Neural crest cell (in vitro differentiated cells): ENCODE data around the gene BCL2L12. TPM values are rescaled to one million over a fixed set of nuclear protein-coding genes. Genes with fewer than 3 reads are reported as not detected.

ENCODE experiments used
- DNase-seq: peaks from one replicate; pipeline ENCODE4 v3.0.0; 2021; ENCODE audit warnings: low read depth, mixed read lengths, low spot score
- H3K27ac Mint-ChIP-seq: one replicate; pipeline ENCODE4 v1.8.0; 2021; ENCODE audit warnings: mild to moderate bottlenecking, mixed read lengths; ENCODE audit not compliant: unreplicated experiment
- H3K27me3 Mint-ChIP-seq: 2 replicates; pipeline ENCODE4 v1.8.0; 2021; ENCODE audit warnings: low read depth, mild to moderate bottlenecking, mixed read lengths
- H3K36me3 Mint-ChIP-seq: 2 replicates; pipeline ENCODE4 v1.8.0; 2021; ENCODE audit warnings: low read depth, mild to moderate bottlenecking, mixed read lengths
- H3K4me1 Mint-ChIP-seq: 2 replicates; pipeline ENCODE4 v1.8.0; 2021; ENCODE audit warnings: mixed read lengths
- H3K4me3 Mint-ChIP-seq: one replicate; pipeline ENCODE4 v1.8.0; 2021; ENCODE audit warnings: mild to moderate bottlenecking, mixed read lengths
- H3K9me3 Mint-ChIP-seq: 2 replicates; pipeline ENCODE4 v1.8.0; 2021; ENCODE audit warnings: mixed read lengths
- total RNA-seq: library from RNA; stranded (reverse); gene quantifications from 2 replicates; pipeline ENCODE4 v1.2.1, GENCODE V29; 2021
- TF ChIP-seq, protein P1 (sequence below): fragments of 200-600 bp; sonication (generic); conservative IDR thresholded peaks from 2 replicates; pipeline ENCODE4 v1.5.0; 2021; ENCODE audit warnings: antibody characterized with exemption, mild to moderate bottlenecking

The BCL2L12 gene
- total RNA-seq, 1 donor from 2014 or later = 92.4 TPM

DNA sequence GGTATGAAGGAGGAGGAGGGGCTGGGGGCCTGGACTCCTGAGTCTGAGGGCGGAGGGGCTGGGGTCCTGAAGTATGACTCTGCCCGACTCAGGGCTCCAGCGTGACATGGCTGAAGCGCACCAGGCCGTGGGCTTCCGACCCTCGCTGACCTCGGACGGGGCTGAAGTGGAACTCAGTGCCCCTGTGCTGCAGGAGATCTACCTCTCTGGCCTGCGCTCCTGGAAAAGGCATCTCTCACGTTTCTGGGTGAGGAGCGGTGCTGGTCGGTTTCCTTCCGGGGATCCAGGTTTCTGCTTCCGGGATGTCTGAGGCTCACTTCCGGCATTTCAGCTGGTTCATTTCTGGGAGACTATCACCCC, 26.4 kb downstream of the BCL2L12 start:
- Mint-ChIP-seq H3K4me3 (peak overlapping the region; percentile 90), H3K27ac (no peak overlapping the region)
- no peak for DNase-seq

DNA sequence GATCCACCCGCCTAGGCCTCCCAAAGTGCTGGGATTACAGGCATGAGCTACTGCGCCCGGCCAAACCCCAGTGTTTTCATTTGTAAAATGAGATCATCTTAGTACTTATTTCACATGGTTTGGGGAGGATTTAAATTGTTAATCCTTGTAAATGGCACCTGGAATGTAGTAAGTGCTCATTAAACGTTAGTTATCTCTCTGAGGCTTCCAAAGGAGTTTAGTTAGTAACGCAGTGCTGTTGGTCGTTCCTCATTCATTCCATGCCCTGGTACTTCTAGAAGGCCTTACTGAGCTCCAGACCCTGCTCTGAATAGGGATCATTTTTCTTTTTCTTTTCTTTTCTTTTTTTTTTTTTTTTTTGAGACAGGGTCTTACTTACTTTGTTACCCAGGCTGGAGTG, 30.4 kb downstream of the BCL2L12 start:
- Mint-ChIP-seq H3K4me1 (peaks cover 14% of the 10 kb centered on the region), H3K27ac (no peak overlapping the region), H3K4me3 (no peak overlapping the region), H3K9me3 (no peaks in the 10 kb centered on the region), H3K27me3 (peaks cover 5% of the 10 kb centered on the region), H3K36me3 (peaks cover 3% of the 10 kb centered on the region)
- DNase-seq = no peak
- TF ChIP-seq, protein P1, sequence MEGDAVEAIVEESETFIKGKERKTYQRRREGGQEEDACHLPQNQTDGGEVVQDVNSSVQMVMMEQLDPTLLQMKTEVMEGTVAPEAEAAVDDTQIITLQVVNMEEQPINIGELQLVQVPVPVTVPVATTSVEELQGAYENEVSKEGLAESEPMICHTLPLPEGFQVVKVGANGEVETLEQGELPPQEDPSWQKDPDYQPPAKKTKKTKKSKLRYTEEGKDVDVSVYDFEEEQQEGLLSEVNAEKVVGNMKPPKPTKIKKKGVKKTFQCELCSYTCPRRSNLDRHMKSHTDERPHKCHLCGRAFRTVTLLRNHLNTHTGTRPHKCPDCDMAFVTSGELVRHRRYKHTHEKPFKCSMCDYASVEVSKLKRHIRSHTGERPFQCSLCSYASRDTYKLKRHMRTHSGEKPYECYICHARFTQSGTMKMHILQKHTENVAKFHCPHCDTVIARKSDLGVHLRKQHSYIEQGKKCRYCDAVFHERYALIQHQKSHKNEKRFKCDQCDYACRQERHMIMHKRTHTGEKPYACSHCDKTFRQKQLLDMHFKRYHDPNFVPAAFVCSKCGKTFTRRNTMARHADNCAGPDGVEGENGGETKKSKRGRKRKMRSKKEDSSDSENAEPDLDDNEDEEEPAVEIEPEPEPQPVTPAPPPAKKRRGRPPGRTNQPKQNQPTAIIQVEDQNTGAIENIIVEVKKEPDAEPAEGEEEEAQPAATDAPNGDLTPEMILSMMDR = no peak

More for the DNA sequence above, 26.4 kb downstream of the BCL2L12 start:
- Mint-ChIP-seq H3K27me3 (peaks cover 16% of the 10 kb centered on the region), H3K4me1 (peaks cover 36% of the 10 kb centered on the region), H3K36me3 (peaks cover 9% of the 10 kb centered on the region), H3K9me3 (no peaks in the 10 kb centered on the region)
- TF ChIP-seq, protein P1 = no peak

DNA sequence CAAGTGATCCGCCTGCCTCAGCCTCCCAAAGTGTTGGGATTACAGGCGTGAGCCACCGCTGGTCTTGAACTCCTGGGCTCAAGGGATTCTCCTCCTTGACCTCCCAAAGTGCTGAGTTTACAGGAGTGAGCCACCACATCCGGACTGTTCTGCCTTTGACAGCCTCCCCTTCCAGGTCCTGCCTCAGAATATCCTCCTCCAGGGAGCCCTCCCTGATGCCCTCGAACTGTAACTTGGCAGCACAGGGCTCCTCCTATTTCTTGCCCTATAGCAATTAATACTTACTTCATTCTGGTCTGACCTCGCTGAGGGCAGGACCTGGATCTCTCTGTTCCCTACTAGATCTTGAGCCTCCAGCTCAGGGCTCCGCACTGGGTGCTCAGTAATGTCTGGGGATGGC, 31.1 kb downstream of the BCL2L12 start:
- no peak overlapping the region for H3K27ac Mint-ChIP-seq
- H3K27me3 Mint-ChIP-seq = peaks cover 3% of the 10 kb centered on the region
- peaks cover 3% of the 10 kb centered on the region for H3K36me3 Mint-ChIP-seq
- TF ChIP-seq, protein P1 = no peak
- H3K9me3 Mint-ChIP-seq = no peaks in the 10 kb centered on the region
- no peak for DNase-seq
- peak overlapping the region; percentile 27 for H3K4me3 Mint-ChIP-seq
- peaks cover 8% of the 10 kb centered on the region for H3K4me1 Mint-ChIP-seq

DNA sequence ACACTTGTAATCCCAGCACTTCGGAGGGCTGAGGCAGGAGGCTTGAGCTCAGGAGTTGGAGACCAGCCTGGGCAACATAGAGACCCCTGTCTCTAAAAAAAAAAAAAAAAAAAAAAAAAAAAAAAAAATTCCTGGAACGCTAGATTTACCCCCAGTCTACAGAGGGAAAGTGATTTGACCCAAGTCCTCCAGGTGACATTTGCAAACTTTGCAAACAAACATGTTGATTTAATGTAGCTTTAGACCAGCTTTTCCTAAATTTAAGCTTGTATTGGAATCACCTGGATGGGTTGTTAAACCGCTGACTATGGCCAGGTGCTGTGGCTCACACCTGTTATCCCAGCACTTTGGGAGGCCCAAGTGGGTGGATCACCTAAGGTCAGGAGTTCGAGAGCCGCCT, 33.6 kb downstream of the BCL2L12 start:
- Mint-ChIP-seq H3K4me1 (no peaks in the 10 kb centered on the region), H3K9me3 (no peaks in the 10 kb centered on the region), H3K36me3 (peaks cover 3% of the 10 kb centered on the region), H3K4me3 (no peak overlapping the region), H3K27me3 (no peaks in the 10 kb centered on the region), H3K27ac (no peak overlapping the region)
- no peak for DNase-seq
- TF ChIP-seq, protein P1 = no peak

DNA sequence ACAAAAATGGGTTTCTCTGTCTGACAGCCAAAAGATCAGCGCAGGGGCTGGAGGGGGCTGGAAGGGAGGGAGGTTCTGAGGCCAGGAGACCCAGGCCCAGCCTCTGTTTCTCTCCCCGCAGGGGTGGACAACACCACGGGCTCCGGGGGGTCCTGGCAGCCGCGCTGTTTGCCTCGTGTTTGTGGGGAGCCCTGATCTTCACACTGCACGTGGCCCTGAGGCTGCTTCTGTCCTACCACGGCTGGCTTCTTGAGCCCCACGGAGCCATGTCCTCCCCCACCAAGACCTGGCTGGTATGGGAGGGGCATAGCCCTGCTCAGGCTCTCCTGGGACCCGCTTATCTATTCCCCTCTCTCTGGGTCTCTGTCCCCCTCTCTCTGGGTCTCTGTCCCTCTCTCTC, 34.8 kb downstream of the BCL2L12 start:
- Mint-ChIP-seq H3K27me3 (no peaks in the 10 kb centered on the region), H3K4me3 (no peak overlapping the region), H3K4me1 (no peaks in the 10 kb centered on the region), H3K27ac (no peak overlapping the region), H3K36me3 (peaks cover 3% of the 10 kb centered on the region), H3K9me3 (no peaks in the 10 kb centered on the region)
- TF ChIP-seq, protein P1 = no peak
- no peak for DNase-seq
